Osteocyte (in vitro differentiated cells): ENCODE data around the gene CRIP3. TPM values are rescaled to one million over a fixed set of nuclear protein-coding genes. Genes with fewer than 3 reads are reported as not detected.

Experiments used
- DNase-seq: peaks from one replicate; pipeline ENCODE4 v3.0.0; 2021; ENCODE audit warnings: mixed read lengths; ENCODE audit not compliant: unreplicated experiment; ENCODE audit errors: extremely low spot score
- H3K27ac Mint-ChIP-seq: one replicate; pipeline ENCODE4 v1.8.0; 2021; ENCODE audit warnings: mild to moderate bottlenecking, mixed read lengths; ENCODE audit not compliant: unreplicated experiment
- H3K27me3 Mint-ChIP-seq: one replicate; pipeline ENCODE4 v1.8.0; 2021; ENCODE audit warnings: mixed read lengths; ENCODE audit not compliant: unreplicated experiment
- H3K36me3 Mint-ChIP-seq: one replicate; pipeline ENCODE4 v1.8.0; 2021; ENCODE audit warnings: mixed read lengths; ENCODE audit not compliant: unreplicated experiment
- H3K4me1 Mint-ChIP-seq: one replicate; pipeline ENCODE4 v1.8.0; 2021; ENCODE audit warnings: mixed read lengths; ENCODE audit not compliant: unreplicated experiment
- H3K4me3 Mint-ChIP-seq: one replicate; pipeline ENCODE4 v1.8.0; 2021; ENCODE audit warnings: mild to moderate bottlenecking, moderate library complexity, mixed read lengths; ENCODE audit not compliant: unreplicated experiment
- H3K9me3 Mint-ChIP-seq: one replicate; pipeline ENCODE4 v1.8.0; 2021; ENCODE audit warnings: mixed read lengths; ENCODE audit not compliant: unreplicated experiment
- CTCF ChIP-seq: fragments of 200-600 bp; sonication (generic); IDR thresholded peaks from 2 replicates; pipeline ENCODE4 v1.5.0; 2021; ENCODE audit warnings: antibody characterized with exemption, mild to moderate bottlenecking, moderate library complexity
- total RNA-seq: library from RNA; stranded (reverse); gene quantifications from 2 replicates; pipeline ENCODE4 v1.2.1, GENCODE V29; 2021

CRIP3 gene
- total RNA-seq, 1 donor from 2014 or later, result 1.8 TPM

- no peak overlapping the region for H3K4me3 Mint-ChIP-seq
- no peaks in the 10 kb centered on the region for H3K4me1 Mint-ChIP-seq
- H3K36me3 Mint-ChIP-seq, result no peaks in the 10 kb centered on the region
- no peak for TF ChIP-seq CTCF
- no peaks in the 10 kb centered on the region for H3K27me3 Mint-ChIP-seq
- no peaks in the 10 kb centered on the region for H3K9me3 Mint-ChIP-seq
- H3K27ac Mint-ChIP-seq, result no peak overlapping the region
- no peak for DNase-seq
Measured at GRCh38 chr6:43331891-43332290, 23.3 kb upstream of the CRIP3 start.

- no peaks in the 10 kb centered on the region for H3K36me3 Mint-ChIP-seq
- no peak for TF ChIP-seq CTCF
- no peaks in the 10 kb centered on the region for H3K4me1 Mint-ChIP-seq
- H3K27ac Mint-ChIP-seq, result no peak overlapping the region
- no peak overlapping the region for H3K4me3 Mint-ChIP-seq
- H3K27me3 Mint-ChIP-seq, result no peaks in the 10 kb centered on the region
- no peak for DNase-seq
- no peaks in the 10 kb centered on the region for H3K9me3 Mint-ChIP-seq
Measured at GRCh38 chr6:43331470-43331869, 22.8 kb upstream of the CRIP3 start.

DNA sequence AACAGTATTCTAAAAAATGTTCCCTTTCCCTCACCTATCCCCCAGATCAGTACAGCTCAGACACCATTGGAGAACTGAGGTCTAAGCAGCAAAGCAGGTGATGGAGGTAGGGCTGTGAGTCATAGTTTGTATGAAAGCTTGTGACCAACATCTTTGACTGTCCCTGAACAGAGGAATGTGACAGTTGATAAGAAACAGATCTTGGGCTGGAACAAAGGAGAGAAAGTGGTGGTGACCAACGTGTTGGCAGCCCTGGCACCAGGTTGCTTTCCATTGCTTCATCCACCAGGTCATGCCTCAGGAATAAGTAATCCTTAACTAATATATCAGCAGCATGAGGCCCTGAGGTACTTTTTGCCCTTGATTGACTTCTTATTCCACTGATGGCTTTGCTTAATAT is 19.9 kb upstream of the CRIP3 start:
- H3K9me3 Mint-ChIP-seq, result peaks cover 5% of the 10 kb centered on the region
- no peaks in the 10 kb centered on the region for H3K4me1 Mint-ChIP-seq
- H3K4me3 Mint-ChIP-seq, result no peak overlapping the region
- no peak overlapping the region for H3K27ac Mint-ChIP-seq
- H3K27me3 Mint-ChIP-seq, result no peaks in the 10 kb centered on the region
- TF ChIP-seq CTCF, result no peak
- H3K36me3 Mint-ChIP-seq, result peaks cover 7% of the 10 kb centered on the region
- no peak for DNase-seq

DNA sequence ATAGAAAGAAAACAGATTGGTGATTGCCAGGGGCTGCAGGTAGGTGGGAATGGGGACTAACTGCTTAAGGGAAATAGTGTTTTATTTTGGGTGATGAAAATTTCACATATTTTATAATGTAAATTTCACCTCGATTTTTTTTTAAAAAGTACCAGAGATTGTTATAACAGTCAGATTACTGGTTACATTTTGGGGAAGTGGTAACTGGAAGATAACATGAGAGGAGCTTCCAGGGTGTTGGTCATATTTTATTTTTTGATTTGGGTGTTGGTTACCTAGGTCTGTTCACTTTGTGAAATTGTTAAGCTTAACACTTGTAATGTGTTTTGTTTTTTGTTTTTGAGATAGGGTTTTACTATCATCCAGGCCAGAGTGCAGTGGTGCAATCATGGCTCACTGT is 17.2 kb upstream of the CRIP3 start:
- Mint-ChIP-seq H3K36me3 (peaks cover 10% of the 10 kb centered on the region), H3K9me3 (peaks cover 5% of the 10 kb centered on the region), H3K27ac (no peak overlapping the region), H3K27me3 (no peaks in the 10 kb centered on the region), H3K4me1 (no peaks in the 10 kb centered on the region), H3K4me3 (no peak overlapping the region)
- no peak for TF ChIP-seq CTCF
- no peak for DNase-seq

DNA sequence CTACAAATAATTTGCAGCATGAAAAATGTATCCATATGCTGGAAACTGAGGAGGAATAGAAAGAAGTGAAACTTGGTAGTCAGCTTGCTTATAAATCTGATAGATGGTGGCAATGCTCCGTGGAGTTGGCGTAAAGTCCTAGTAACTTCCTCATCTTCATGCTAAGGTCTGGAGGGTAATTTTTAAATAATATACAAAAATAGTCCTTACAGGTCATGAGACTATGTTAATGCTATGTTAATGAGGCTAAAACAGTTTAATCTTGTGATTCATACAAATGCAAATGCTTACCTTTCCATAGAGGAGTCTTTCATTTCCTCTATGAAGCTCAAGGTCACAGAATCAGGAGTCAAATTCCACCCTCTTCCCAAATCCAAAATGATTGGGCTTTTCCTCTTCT is 9.4 kb upstream of the CRIP3 start:
- DNase-seq, result no peak
- Mint-ChIP-seq H3K9me3 (no peaks in the 10 kb centered on the region), H3K36me3 (peaks cover under 1% of the 10 kb centered on the region), H3K27ac (no peak overlapping the region), H3K4me3 (no peak overlapping the region), H3K27me3 (peaks cover 13% of the 10 kb centered on the region), H3K4me1 (no peaks in the 10 kb centered on the region)
- no peak for TF ChIP-seq CTCF
